ENCODE results near the gene S100A10.

DNA sequence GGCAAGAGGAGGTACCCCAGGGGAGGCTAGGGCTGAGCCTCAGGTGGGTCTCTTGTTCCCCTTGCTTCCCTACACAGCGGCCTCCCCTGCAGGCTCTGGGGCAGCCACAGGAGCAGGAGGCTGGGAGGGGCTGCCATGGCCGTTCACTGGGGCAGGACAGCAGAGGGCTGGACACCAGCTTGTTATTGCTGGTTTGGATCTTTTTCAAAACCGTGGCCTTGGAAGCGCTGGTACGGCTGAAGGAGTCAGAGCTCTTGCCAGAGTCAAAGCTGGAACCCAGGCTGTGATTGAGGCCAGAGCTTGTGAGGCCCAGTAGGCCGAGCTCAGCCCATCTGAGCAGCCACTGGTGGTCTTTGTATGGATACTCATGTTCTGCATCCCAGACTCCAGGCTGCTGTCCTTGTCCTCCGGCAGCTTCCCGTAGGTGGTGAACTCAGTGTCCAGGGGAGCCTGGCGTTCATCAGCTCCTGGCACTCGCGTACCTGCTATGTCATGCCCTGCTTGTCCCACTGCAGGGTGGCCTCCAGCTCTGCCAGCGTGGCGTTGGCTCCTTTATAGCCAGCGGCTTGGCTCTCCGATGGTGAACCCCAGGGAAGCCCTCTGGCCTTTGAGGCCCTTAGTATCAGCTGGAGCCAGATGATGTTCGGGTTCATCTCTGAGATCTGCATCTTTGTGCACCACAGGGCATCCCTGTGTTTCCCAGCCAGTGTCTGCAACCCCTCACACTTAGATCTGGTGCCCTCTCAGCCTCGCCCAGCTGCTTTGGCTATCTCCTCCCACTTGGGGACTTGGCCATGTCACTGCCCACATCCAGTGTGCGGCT lies 44.1 kb downstream of the S100A10 start:
- TF ChIP-seq YY1 (IDR thresholded peaks at IDR 0.05; ENCODE audit: insufficient read depth, insufficient read length) = no peak
- TF ChIP-seq ZNF274 (IDR thresholded peaks at IDR 0.05; ENCODE audit: low read depth, low read length) = no peak

Data from NT2/D1 (cell line).